WERI-Rb-1 (cell line): ENCODE data around the gene PRKCE.

Experiments
- DNase-seq: peaks from one replicate; pipeline ENCODE4 v3.0.0-alpha.2; 2020
- H3K27ac ChIP-seq: fragments of 250-450 bp; sonication (Bioruptor Pico); 2 replicates; pipeline ENCODE4 v1.5.1; 2020; ENCODE audit warnings: mild to moderate bottlenecking, moderate library complexity
- H3K27me3 ChIP-seq: fragments of 250-450 bp; sonication (Bioruptor Pico); 2 replicates; pipeline ENCODE4 v1.5.1; 2021; ENCODE audit warnings: mild to moderate bottlenecking, low read depth, moderate library complexity; ENCODE audit not compliant: insufficient read depth, severe bottlenecking
- H3K36me3 ChIP-seq: fragments of 250-450 bp; sonication (Bioruptor Pico); 2 replicates; pipeline ENCODE4 v1.5.1; 2020; ENCODE audit warnings: mild to moderate bottlenecking, moderate library complexity
- H3K4me3 ChIP-seq: 2 replicates; pipeline ENCODE4 v1.5.1; 2011; ENCODE audit warnings: low read depth, mild to moderate bottlenecking, control low read depth, low read length
- H3K9me3 ChIP-seq: fragments of 250-450 bp; sonication (Bioruptor Pico); 2 replicates; pipeline ENCODE4 v1.5.1; 2021; ENCODE audit warnings: mild to moderate bottlenecking, moderate library complexity; ENCODE audit not compliant: severe bottlenecking
- TF ChIP-seq, protein P1 (sequence below): IDR thresholded peaks from 2 replicates; pipeline ENCODE4 v1.5.1; 2011; ENCODE audit warnings: low read depth, mild to moderate bottlenecking, control low read depth, inconsistent platforms, low read length

The PRKCE gene

DNA sequence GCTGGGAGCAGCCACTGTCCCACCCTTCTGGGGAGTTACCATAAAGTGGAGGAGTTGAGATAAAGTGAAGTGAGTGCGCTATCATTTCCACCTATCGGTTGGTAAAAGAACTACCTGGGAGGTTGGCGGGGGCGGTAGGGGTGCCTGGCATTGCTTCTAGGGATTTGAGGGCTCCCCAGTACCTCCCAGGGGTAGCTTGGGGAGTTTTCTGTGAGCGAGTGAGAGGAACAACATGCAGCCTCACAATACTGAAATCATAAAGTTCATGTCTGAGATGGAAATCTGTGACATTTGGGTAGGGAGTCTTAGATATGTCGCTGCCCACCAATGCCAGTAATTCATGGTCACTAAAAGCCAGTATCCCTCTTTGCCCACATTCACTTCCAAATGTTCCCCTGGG lies 68.7 kb downstream of the PRKCE start:
- Histone ChIP-seq H3K9me3 (no peaks in the 10 kb centered on the region), H3K27me3 (no peaks in the 10 kb centered on the region), H3K36me3 (no peaks in the 10 kb centered on the region), H3K4me3 (no peak overlapping the region), H3K27ac (no peak overlapping the region)
- TF ChIP-seq, protein P1, sequence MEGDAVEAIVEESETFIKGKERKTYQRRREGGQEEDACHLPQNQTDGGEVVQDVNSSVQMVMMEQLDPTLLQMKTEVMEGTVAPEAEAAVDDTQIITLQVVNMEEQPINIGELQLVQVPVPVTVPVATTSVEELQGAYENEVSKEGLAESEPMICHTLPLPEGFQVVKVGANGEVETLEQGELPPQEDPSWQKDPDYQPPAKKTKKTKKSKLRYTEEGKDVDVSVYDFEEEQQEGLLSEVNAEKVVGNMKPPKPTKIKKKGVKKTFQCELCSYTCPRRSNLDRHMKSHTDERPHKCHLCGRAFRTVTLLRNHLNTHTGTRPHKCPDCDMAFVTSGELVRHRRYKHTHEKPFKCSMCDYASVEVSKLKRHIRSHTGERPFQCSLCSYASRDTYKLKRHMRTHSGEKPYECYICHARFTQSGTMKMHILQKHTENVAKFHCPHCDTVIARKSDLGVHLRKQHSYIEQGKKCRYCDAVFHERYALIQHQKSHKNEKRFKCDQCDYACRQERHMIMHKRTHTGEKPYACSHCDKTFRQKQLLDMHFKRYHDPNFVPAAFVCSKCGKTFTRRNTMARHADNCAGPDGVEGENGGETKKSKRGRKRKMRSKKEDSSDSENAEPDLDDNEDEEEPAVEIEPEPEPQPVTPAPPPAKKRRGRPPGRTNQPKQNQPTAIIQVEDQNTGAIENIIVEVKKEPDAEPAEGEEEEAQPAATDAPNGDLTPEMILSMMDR: no peak
- DNase-seq: no peak

DNA sequence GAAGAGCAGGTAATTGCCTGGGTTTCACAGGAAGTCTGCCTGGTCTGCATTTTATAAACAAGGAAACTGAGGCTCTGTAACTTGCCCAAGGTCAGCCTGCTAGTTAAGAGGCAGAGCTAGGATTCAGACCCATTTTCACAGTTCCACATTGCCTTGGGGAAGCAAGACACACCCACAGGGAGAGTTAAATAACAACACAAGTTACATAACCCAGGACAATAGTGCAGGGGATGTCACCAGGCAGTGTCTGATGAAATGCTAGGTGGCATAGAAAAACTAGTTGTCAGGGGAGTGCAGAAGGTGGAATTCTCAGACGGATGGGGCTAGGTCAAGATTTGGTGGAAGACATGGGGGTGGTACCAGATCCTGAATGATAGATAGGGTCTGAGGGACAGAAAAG lies 69.7 kb downstream of the PRKCE start:
- Histone ChIP-seq H3K4me3 (no peak overlapping the region), H3K9me3 (no peaks in the 10 kb centered on the region), H3K36me3 (no peaks in the 10 kb centered on the region), H3K27ac (no peak overlapping the region), H3K27me3 (no peaks in the 10 kb centered on the region)
- TF ChIP-seq, protein P1: no peak
- no peak for DNase-seq

DNA sequence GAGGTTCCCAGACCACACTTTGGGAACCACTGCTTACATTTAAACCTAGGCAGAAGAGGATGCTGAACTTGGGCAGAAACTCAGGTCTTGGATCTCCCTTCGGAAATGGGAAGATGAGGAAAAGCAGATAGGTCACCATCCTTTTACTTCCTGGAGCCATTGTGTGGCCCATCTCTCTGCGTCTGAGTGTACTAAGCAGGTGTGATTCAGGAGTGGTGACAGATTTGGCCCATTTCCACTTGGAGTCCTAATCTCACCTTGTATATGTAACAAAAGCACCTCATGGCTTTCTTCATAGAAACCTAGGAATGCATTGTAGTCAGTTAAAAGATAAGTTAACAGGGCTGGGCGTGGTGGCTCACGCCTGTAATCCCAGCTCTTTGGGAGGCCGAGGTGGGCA lies 71.0 kb downstream of the PRKCE start:
- H3K27me3 ChIP-seq: no peaks in the 10 kb centered on the region
- no peak overlapping the region for H3K27ac ChIP-seq
- H3K4me3 ChIP-seq: no peak overlapping the region
- no peaks in the 10 kb centered on the region for H3K36me3 ChIP-seq
- TF ChIP-seq, protein P1: no peak
- no peaks in the 10 kb centered on the region for H3K9me3 ChIP-seq
- DNase-seq: no peak

DNA sequence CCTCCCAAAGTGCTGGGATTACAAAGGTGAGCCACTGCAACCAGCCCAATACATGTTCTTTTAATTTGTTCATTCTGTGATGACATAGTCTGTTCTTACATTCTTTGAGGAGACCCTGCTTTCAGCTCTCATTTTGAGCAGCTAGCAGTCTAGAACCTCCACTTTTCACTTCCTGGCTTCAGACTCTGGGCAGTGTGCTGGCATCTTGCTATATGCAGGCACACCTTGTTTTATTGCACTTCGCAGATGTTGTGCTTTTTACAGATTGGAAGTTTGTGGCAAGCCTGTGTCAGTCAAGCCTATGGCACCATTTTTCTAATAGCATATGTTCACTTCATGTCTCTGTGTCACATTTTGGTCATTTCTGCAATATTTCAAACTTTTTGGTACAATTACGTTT lies 72.4 kb downstream of the PRKCE start:
- H3K27ac ChIP-seq: no peak overlapping the region
- TF ChIP-seq, protein P1: no peak

DNA sequence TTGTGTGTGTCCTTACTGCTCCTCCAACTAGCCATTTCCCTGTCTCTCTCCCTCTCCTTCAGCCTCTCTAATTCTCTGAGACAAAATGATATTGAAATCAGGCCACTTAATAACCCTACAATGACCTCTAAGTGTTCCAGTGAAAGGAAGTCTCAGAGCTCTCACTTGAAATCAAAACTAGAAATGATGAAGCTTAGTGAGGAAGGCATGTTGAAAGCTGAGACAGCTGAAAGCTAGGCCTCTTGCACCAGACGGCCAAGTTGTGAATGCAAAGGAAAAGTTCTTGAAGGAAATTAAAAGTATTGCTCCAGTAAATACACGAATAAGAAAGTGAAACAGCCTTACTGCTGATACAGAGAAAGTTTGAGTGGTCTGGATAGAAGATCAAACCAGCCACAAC lies 72.9 kb downstream of the PRKCE start:
- Histone ChIP-seq H3K27me3 (no peaks in the 10 kb centered on the region), H3K36me3 (no peaks in the 10 kb centered on the region), H3K9me3 (no peaks in the 10 kb centered on the region), H3K27ac (no peak overlapping the region), H3K4me3 (no peak overlapping the region)
- TF ChIP-seq, protein P1: no peak
- no peak for DNase-seq

More for the DNA sequence above, 72.4 kb downstream of the PRKCE start:
- H3K9me3 ChIP-seq: no peaks in the 10 kb centered on the region
- H3K36me3 ChIP-seq: no peaks in the 10 kb centered on the region
- no peak for DNase-seq
- H3K4me3 ChIP-seq: no peak overlapping the region
- no peaks in the 10 kb centered on the region for H3K27me3 ChIP-seq

DNA sequence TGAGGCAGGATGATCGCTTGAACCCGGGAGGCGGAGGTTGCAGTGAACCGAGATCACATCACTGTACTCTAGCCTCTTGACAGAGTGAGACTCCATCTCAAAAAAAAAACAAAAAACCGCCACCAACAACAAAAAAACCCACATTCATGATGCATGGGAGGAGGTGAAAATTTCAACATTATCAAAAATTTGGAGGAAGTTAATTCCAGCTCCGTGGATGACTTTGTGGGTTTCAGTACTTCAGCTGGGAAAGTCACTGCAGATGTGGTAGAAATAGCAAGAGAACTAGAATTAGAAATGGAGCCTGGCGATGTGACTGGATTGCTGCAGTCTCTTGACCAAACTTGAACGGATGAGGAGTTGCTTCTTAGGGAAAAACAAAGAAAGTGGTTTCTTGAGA lies 74.3 kb downstream of the PRKCE start:
- no peak for DNase-seq
- Histone ChIP-seq H3K9me3 (no peaks in the 10 kb centered on the region), H3K27me3 (no peaks in the 10 kb centered on the region), H3K27ac (no peak overlapping the region), H3K36me3 (no peaks in the 10 kb centered on the region), H3K4me3 (no peak overlapping the region)
- TF ChIP-seq, protein P1: no peak
